Activated T-cell treated with anti-CD3 and anti-CD28 coated beads, Interleukin-2, amount 50 U/mL, for 48 hours (primary cell): Measurements from ENCODE around the gene ATF7IP.

Source experiments
- DNase-seq, 2 experiments: peaks; one replicate each; pipeline ENCODE4 v3.0.0-alpha.2; 2020

The ATF7IP gene

GRCh38 chr12:14417715-14418114 is 52.2 kb downstream of the ATF7IP start:
- peak; percentile 61 to 63 for DNase-seq

- no peak for DNase-seq
Measured at GRCh38 chr12:14418451-14418890, 53.0 kb downstream of the ATF7IP start.

GRCh38 chr12:14422516-14423230 is 57.2 kb downstream of the ATF7IP start:
- DNase-seq: no peak

GRCh38 chr12:14424545-14424944 is 59.1 kb downstream of the ATF7IP start:
- no peak for DNase-seq

GRCh38 chr12:14426792-14427191 is 61.3 kb downstream of the ATF7IP start:
- no peak for DNase-seq

- no peak for DNase-seq
Measured at GRCh38 chr12:14427929-14428328, 62.4 kb downstream of the ATF7IP start.

GRCh38 chr12:14430394-14430986 is 65.0 kb downstream of the ATF7IP start:
- DNase-seq: no peak

- DNase-seq: no peak
Measured at GRCh38 chr12:14431975-14432374, 66.5 kb downstream of the ATF7IP start.

GRCh38 chr12:14435627-14436026 is 70.1 kb downstream of the ATF7IP start:
- DNase-seq: no peak

- no peak for DNase-seq
Measured at GRCh38 chr12:14442221-14442881, 76.9 kb downstream of the ATF7IP start.

GRCh38 chr12:14443531-14443930 is 78.0 kb downstream of the ATF7IP start:
- no peak for DNase-seq

- DNase-seq: no peak
Measured at GRCh38 chr12:14450479-14450878, 85.0 kb downstream of the ATF7IP start.

- DNase-seq: no peak
Measured at GRCh38 chr12:14452336-14452735, 86.9 kb downstream of the ATF7IP start.

GRCh38 chr12:14452865-14453264 is 87.4 kb downstream of the ATF7IP start:
- DNase-seq: no peak

- peak in 1 of 2 experiments; percentile 31 for DNase-seq
Measured at GRCh38 chr12:14454098-14454907, 88.8 kb downstream of the ATF7IP start.

GRCh38 chr12:14460212-14460841 is 94.8 kb downstream of the ATF7IP start:
- no peak for DNase-seq

GRCh38 chr12:14471497-14471896 is 106.0 kb downstream of the ATF7IP start:
- no peak for DNase-seq

GRCh38 chr12:14473707-14474287 is 108.3 kb downstream of the ATF7IP start:
- no peak for DNase-seq

GRCh38 chr12:14479004-14479403 is 113.5 kb downstream of the ATF7IP start:
- no peak for DNase-seq

GRCh38 chr12:14481201-14481600 is 115.7 kb downstream of the ATF7IP start:
- no peak for DNase-seq

- DNase-seq: no peak
Measured at GRCh38 chr12:14482361-14482760, 116.9 kb downstream of the ATF7IP start.

- no peak for DNase-seq
Measured at GRCh38 chr12:14482886-14483285, 117.4 kb downstream of the ATF7IP start.
